ENCODE data around the gene ARSI.

GRCh38 chr5:150343994-150344631 is 41.4 kb upstream of the ARSI start:
- no peak for TF ChIP-seq CTCF (IDR thresholded peaks at IDR 0.05)
- TF ChIP-seq POLR2A (IDR thresholded peaks at IDR 0.05): no peak
